Endometrial microvascular endothelial cells (primary cell): ENCODE results near the gene ADARB1. TPM values are rescaled to one million over a fixed set of nuclear protein-coding genes. Genes with fewer than 3 reads are reported as not detected.

ENCODE experiments used
- in situ Hi-C: cut with HindIII; loops from 2 replicates; pipeline ENCODE4 v1.10.0; 2017; ENCODE audit warnings: low sequenced_read_pairs, low pct_unique_long_range_greater_than_20kb; ENCODE audit errors: inconsistent ontology term
- total RNA-seq: library from RNA; depleted of rRNA; stranded (reverse); fragments of >200 nt; gene quantifications from one replicate; pipeline ENCODE4 v1.2.3, GENCODE V29; 2015; ENCODE audit errors: inconsistent ontology term

Gene ADARB1
- total RNA-seq, 1 donor from 2014 or later = 21.0 TPM

GRCh38 chr21:45035477-45035848, 38.9 kb upstream of the ADARB1 start:
- in situ Hi-C loops = no loop called here

- in situ Hi-C loops = no loop called here
Measured at GRCh38 chr21:45036630-45037029, 37.8 kb upstream of the ADARB1 start.

DNA sequence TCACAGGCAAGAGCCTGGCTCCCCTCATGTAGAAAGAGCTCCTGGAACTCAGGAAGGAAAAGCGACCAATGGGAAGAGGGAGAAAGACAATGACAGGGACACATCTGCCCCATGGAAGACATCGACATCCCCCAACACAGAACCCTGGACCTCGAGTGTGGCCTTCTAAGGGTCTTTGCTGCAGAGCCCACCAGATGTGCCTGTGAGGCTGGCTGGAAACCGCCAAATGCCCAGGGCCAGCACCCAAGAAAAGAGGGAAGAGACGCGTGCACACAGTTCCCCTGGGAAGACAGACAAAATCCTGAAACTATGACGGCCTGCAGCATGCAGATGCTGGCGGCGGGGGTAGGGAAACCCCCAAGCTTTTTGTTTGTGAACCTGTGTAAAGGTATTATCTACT, 36.4 kb upstream of the ADARB1 start:
- in situ Hi-C loops = no loop called here

GRCh38 chr21:45039317-45040156, 34.8 kb upstream of the ADARB1 start:
- in situ Hi-C loops = no loop called here

GRCh38 chr21:45040157-45040711, 34.1 kb upstream of the ADARB1 start:
- in situ Hi-C loops = no loop called here

DNA sequence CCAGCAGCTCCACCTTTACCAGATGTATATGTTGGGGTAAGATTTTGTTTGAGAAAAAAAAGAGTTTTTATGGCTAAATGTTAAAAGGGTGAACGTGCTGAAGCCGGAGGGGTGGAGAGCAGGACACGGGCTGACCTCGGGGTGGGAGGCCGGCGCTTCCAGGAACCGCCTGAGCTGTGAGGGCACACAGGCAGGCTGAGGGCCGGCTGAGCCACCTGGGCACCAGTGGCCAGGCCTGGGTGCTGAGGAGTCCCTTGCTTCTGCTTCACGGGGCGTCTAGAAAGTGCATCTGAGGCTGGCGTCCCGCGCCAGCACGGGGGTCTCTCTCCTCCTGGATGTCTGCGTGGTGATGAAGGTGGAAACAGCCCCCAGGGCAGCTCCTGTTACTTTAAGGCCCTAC, 33.6 kb upstream of the ADARB1 start:
- in situ Hi-C loops = no loop called here

DNA sequence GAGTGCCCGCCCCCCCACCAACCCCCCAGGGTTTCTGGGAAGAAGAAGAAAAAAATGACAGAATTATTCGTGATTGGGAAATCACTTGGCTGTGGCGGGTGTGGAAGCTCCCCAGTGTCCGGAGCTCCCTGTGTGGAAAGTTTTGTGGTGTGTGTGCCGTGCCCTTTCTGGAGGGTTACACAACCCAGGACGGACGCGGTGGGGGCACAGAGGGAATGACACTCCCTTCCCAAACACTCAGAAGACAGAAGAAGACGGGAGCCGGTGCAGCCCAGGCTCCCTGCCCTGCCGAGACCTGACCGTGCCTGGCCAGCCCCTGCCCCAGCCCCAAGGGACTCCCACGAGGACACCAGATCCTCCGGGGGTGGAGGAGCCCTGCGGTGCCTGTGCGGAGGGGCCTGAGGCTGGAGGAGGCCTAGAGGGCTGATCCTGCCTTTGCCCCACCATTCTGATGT, 33.0 kb upstream of the ADARB1 start:
- in situ Hi-C loops = no loop called here

- in situ Hi-C loops = no loop called here
Measured at GRCh38 chr21:45041984-45042663, 32.3 kb upstream of the ADARB1 start.

DNA sequence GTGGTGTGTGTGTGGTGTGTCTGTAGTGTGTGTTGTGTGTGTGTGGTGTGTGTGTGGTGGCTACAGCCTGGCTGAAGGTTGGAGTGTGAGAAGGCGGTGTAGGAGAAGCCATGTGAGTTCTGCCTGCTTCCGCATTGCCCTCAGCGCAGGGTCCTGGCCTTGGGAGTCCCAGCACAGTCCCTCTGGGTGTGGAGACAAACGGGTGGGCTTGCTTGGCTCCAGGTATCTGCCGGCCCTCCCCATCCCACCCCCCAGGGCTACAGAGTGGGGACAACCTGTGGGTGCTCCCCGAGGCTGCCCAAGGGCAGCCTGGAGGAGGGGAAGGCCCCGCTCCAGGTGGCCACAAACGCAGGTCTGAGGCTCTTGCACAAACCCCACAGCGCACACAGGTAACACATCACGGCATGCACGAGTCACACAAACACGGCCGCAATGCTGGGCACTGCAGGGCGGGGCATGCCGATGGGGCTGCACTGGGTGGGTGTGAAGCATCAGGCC, 31.7 kb upstream of the ADARB1 start:
- in situ Hi-C loops = no loop called here

GRCh38 chr21:45043541-45044020, 30.8 kb upstream of the ADARB1 start:
- in situ Hi-C loops = no loop called here

DNA sequence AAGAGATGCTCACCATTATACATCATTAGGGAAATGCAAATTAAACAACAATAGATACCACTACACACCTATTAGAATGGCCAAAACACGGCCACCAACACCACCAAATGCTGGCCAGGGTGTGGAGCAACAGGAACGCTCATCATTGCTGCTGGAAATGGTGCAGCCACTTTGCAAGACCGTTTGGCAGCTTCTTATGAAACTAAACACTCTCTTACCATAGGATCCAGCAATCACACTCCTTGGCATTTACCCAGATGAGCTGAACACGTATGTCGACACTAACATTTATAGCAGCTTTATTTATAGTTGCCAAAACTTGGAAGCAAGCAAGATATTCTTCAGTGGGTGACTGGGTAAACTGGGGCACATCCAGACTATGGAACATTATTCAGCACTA, 28.9 kb upstream of the ADARB1 start:
- in situ Hi-C loops = no loop called here

GRCh38 chr21:45047257-45047656, 27.1 kb upstream of the ADARB1 start:
- in situ Hi-C loops = no loop called here

DNA sequence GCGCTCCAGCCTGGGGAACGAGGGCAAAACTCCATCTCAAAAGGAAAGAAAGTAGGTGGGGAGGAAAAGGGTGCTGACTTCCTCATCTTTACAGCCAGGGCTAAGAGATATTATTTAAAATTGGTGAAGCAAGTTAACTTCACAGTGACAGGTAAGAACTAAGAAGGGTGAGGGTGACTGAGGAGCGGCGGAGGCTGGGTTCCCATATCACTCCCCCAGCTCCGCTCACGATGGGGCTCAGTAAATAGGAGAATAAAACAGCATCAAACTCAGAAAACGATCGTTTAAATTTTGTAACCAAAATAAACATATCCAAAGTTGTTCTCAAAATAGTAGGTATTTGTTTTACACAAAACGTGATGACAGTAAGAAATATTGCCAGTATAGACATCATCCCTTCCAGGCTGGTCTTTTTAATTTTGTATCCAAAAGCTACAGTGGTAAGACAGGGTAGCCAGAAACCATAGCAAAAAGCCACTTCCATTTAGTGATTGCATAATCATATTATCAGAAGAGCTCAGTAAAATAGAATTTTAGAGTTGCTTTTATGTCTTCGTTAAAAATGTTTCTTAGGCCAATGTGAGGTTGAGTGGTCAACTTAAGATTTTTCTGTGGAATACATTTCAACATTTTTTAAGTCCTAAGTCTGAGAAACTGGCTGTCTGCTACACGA, 26.2 kb upstream of the ADARB1 start:
- in situ Hi-C loops = no loop called here

- in situ Hi-C loops = no loop called here
Measured at GRCh38 chr21:45048968-45049367, 25.4 kb upstream of the ADARB1 start.

DNA sequence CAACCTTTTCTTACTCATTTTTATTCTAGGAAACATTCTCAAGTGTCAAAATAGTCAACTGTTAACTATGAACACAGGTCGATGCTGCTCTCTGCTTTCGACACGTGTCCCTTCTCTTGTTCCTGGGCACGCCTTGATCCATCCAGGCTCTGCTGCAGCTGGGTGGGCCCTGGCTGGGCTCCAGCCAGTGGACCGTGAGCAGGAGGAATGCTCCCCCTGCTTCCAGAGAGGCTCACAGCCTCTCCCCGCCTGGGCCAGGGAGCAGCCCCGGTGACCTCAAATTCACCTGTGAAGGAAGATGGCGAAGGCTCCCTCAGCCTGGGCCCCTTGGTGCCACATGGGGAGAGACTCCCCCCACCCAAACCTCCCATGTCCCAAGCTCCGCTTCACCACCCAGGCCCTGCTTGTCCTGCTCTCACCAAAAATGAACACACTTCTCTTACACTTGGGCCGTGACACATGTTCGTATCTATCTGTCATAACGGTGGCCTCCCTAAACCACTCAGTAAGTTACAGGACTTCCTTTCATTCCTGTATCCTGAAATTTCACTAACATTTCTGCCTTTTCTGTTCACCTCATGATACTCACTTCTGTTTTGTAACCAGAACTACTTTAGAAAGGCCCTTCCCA, 24.6 kb upstream of the ADARB1 start:
- in situ Hi-C loops = no loop called here

GRCh38 chr21:45050345-45050796, 24.0 kb upstream of the ADARB1 start:
- in situ Hi-C loops = no loop called here

GRCh38 chr21:45050797-45051489, 23.4 kb upstream of the ADARB1 start:
- in situ Hi-C loops = no loop called here
